K562 (cell line): ENCODE data around the gene AP3S2. TPM values are rescaled to one million over a fixed set of nuclear protein-coding genes. Genes with fewer than 3 reads are reported as not detected.

ENCODE experiments used
- EGR1 ChIP-seq: fragments of 450-650 bp; conservative IDR thresholded peaks from 2 replicates; pipeline ENCODE4 v1.6.1; 2017; ENCODE audit warnings: mild to moderate bottlenecking
- ELF2 ChIP-seq: fragments of 250-450 bp; sonication (Bioruptor Pico); IDR thresholded peaks from 2 replicates; pipeline ENCODE4 v1.5.0; 2021; ENCODE audit warnings: mild to moderate bottlenecking
- FOXA1 ChIP-seq: fragments of 450-650 bp; IDR thresholded peaks from 2 replicates; pipeline ENCODE4 v1.6.1; 2016; ENCODE audit warnings: mild to moderate bottlenecking, borderline replicate concordance
- FOXJ2 ChIP-seq: fragments of 200-800 bp; sonication (Bioruptor generic); IDR thresholded peaks from 2 replicates; pipeline ENCODE4 v1.6.1; 2016; ENCODE audit warnings: missing genetic modification characterization, missing compliant biosample characterization
- FOXK1 ChIP-seq: sonication (generic); formaldehyde crosslinking; IDR thresholded peaks from 2 replicates; pipeline ENCODE4 v1.8.0; 2022; ENCODE audit warnings: missing genetic modification reagents, mild to moderate bottlenecking, borderline replicate concordance
- HDAC8 ChIP-seq: fragments of 450-650 bp; IDR thresholded peaks from 2 replicates; pipeline ENCODE4 v1.6.1; 2016; ENCODE audit warnings: mild to moderate bottlenecking, missing genetic modification characterization, moderate library complexity, missing compliant biosample characterization
- KLF6 ChIP-seq: fragments of 250-450 bp; sonication (Bioruptor Pico); IDR thresholded peaks from 2 replicates; pipeline ENCODE4 v1.4.0; 2020; ENCODE audit warnings: mild to moderate bottlenecking, moderate library complexity, borderline replicate concordance
- MCM5 ChIP-seq: fragments of 450-650 bp; IDR thresholded peaks from 2 replicates; pipeline ENCODE4 v1.6.1; 2016; ENCODE audit warnings: low read depth
- MED1 ChIP-seq: sonication (generic); formaldehyde crosslinking; IDR thresholded peaks from 2 replicates; pipeline ENCODE4 v1.8.1; 2023; ENCODE audit warnings: missing genetic modification reagents, borderline replicate concordance
- MEF2D ChIP-seq: conservative IDR thresholded peaks from 2 replicates; pipeline ENCODE4 v1.6.1; 2016; ENCODE audit warnings: low read depth, missing genetic modification characterization, missing compliant biosample characterization
- NCOA2 ChIP-seq, 2 experiments: fragments of 450-650 bp; IDR thresholded peaks; 2 replicates each; pipeline ENCODE4 v1.6.1; 2018; ENCODE audit warnings: mild to moderate bottlenecking in 2 of 2, moderate library complexity in 1 of 2; ENCODE audit not compliant: partially characterized antibody in 2 of 2
- NFE2L1 ChIP-seq: fragments of 450-650 bp; IDR thresholded peaks from 2 replicates; pipeline ENCODE4 v1.6.1; 2016; ENCODE audit warnings: missing genetic modification characterization, low read depth, mild to moderate bottlenecking, missing compliant biosample characterization, moderate library complexity, borderline replicate concordance
- PHF21A ChIP-seq: fragments of 450-650 bp; IDR thresholded peaks from 2 replicates; pipeline ENCODE4 v1.6.1; 2017; ENCODE audit warnings: low read depth, borderline replicate concordance
- RFX5 ChIP-seq: IDR thresholded peaks from 2 replicates; pipeline ENCODE4 v1.6.1; 2011; ENCODE audit warnings: low read depth, mild to moderate bottlenecking, improper control_type of control experiment, low read length
- SOX6 ChIP-seq: fragments of 450-650 bp; IDR thresholded peaks from 2 replicates; pipeline ENCODE4 v1.6.1; 2014; ENCODE audit warnings: mild to moderate bottlenecking
- SUPT5H ChIP-seq: fragments of 450-650 bp; IDR thresholded peaks from 2 replicates; pipeline ENCODE4 v1.6.1; 2016
- ZBTB8A ChIP-seq: fragments of 450-650 bp; IDR thresholded peaks from 2 replicates; pipeline ENCODE4 v1.6.1; 2018; ENCODE audit warnings: mild to moderate bottlenecking, moderate library complexity; ENCODE audit not compliant: partially characterized antibody
- ZNF12 ChIP-seq: sonication (generic); formaldehyde crosslinking; IDR thresholded peaks from 2 replicates; pipeline ENCODE4 v1.4.0; 2020; ENCODE audit warnings: mild to moderate bottlenecking, missing genetic modification reagents
- ZNF143 ChIP-seq: sonication (generic); formaldehyde crosslinking; IDR thresholded peaks from 2 replicates; pipeline ENCODE4 v1.9.0; 2022; ENCODE audit warnings: mild to moderate bottlenecking, missing genetic modification reagents
- ZNF217 ChIP-seq: sonication (generic); formaldehyde crosslinking; IDR thresholded peaks from 2 replicates; pipeline ENCODE4 v1.8.0; 2022; ENCODE audit warnings: mild to moderate bottlenecking, missing genetic modification reagents
- ZNF766 ChIP-seq: fragments of 200-800 bp; sonication (Bioruptor generic); conservative IDR thresholded peaks from 2 replicates; pipeline ENCODE4 v1.6.1; 2016; ENCODE audit warnings: missing genetic modification characterization, missing compliant biosample characterization
- ZNF79 ChIP-seq: fragments of 250-450 bp; sonication (Bioruptor Pico); IDR thresholded peaks from 2 replicates; pipeline ENCODE4 v1.4.0; 2020; ENCODE audit warnings: low read depth, mild to moderate bottlenecking, moderate library complexity
- polyA plus RNA-seq, 8 experiments: library from polyadenylated mRNA; depleted of rRNA in 4 of 8; stranded (reverse) in 5 of 8; unstranded in 3 of 8; fragments of >200 nt; fragmentation: Nextera tagmentation in 2 of 8; fragmentation: Illumina TruSeq in 1 of 8; extraction: Ambion mirVana in 2 of 8; extraction: Trizol in 1 of 8; gene quantifications; 2 replicates each; pipeline versions ENCODE4 v1.2.1 to v1.2.3, GENCODE V29; 2011 to 2014; ENCODE audit warnings: inconsistent platforms in 1 of 8, missing spikeins in 1 of 8
- total RNA-seq, 7 experiments: library from RNA; depleted of rRNA in 6 of 7; stranded (reverse); fragments of >200 nt in 6 of 7; fragmentation: Illumina TruSeq in 2 of 7; extraction: Trizol in 2 of 7; gene quantifications; 2 replicates each; pipeline versions ENCODE4 v1.2.1 to v1.2.3, GENCODE V29; 2011 to 2021; ENCODE audit warnings: low replicate concordance in 1 of 7
- TF ChIP-seq, protein P1 (sequence below): sonication (generic); formaldehyde crosslinking; IDR thresholded peaks from 2 replicates; pipeline ENCODE4 v1.8.1; 2022; ENCODE audit warnings: missing genetic modification reagents
- TF ChIP-seq, protein P2 (sequence below): fragments of 450-650 bp; formaldehyde crosslinking; IDR thresholded peaks from 2 replicates; pipeline ENCODE4 v1.4.0; 2020; ENCODE audit warnings: mild to moderate bottlenecking
- TF ChIP-seq, protein P3 (sequence below): fragments of 250-450 bp; sonication (Bioruptor Pico); IDR thresholded peaks from 2 replicates; pipeline ENCODE4 v1.8.0; 2022; ENCODE audit warnings: moderate library complexity, mild to moderate bottlenecking, inconsistent platforms
- TF ChIP-seq, protein P4 (sequence below): fragments of 450-650 bp; IDR thresholded peaks from 2 replicates; pipeline ENCODE4 v1.6.1; 2016; ENCODE audit warnings: missing biosample characterization, missing genetic modification characterization

AP3S2 gene
- total and polyA plus RNA-seq, 9 of the 15 experiments (the other 6 are each of a cell fraction or from before 2014, with no cell fraction given), result 16.4 to 54.1 (median 37.4) TPM

DNA sequence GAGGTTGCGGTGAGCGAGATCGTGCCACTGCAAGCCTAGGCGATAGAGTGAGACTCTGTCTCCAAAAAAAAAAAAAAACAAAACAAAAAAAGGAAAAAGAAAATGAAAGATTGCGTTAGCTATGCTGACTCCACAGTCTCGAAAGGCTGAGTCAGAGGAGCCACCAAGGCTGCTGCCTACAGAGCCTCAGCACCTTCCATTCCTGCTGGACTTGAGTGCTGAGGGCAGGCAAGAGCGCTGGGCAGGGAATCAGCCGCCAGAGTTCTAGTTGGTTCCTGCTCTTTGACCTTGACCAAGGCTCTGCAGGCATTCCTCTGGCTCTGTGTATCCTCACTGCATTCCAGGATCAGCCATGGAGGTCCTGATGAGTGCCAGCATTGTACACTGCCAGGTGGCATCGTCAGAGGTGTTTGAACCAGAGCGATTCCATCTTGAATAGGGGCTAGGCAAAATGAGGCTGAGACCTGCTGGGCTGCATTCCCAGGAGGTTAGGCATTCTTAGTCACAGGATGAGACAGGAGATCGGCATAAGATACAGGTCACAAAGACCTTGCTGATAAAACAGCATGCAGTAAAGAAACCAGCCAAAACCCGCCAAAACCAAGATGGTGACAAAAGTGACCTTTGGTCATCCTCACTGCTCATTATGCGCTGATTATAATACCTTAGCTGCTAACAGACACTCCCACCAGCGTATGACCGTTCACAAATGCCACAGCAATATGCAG lies 111.7 kb downstream of the AP3S2 start (continued):
- TF ChIP-seq, protein P1, sequence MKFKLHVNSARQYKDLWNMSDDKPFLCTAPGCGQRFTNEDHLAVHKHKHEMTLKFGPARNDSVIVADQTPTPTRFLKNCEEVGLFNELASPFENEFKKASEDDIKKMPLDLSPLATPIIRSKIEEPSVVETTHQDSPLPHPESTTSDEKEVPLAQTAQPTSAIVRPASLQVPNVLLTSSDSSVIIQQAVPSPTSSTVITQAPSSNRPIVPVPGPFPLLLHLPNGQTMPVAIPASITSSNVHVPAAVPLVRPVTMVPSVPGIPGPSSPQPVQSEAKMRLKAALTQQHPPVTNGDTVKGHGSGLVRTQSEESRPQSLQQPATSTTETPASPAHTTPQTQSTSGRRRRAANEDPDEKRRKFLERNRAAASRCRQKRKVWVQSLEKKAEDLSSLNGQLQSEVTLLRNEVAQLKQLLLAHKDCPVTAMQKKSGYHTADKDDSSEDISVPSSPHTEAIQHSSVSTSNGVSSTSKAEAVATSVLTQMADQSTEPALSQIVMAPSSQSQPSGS, result no peak
- no peak for TF ChIP-seq FOXJ2 (tag)
- peak; percentile 99 for TF ChIP-seq KLF6 (CRISPR knock-in tag)
- peak; percentile 32; the same call in 1 of the 2 replicates for TF ChIP-seq SOX6
- peak; percentile 99 for TF ChIP-seq HDAC8 (tag)
- TF ChIP-seq MEF2D, result peak; percentile 99
- TF ChIP-seq ELF2, result peak; percentile 84
- TF ChIP-seq, protein P2, sequence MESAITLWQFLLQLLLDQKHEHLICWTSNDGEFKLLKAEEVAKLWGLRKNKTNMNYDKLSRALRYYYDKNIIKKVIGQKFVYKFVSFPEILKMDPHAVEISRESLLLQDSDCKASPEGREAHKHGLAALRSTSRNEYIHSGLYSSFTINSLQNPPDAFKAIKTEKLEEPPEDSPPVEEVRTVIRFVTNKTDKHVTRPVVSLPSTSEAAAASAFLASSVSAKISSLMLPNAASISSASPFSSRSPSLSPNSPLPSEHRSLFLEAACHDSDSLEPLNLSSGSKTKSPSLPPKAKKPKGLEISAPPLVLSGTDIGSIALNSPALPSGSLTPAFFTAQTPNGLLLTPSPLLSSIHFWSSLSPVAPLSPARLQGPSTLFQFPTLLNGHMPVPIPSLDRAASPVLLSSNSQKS, result peak; percentile 93
- no peak for TF ChIP-seq FOXK1 (CRISPR knock-in tag)
- TF ChIP-seq EGR1, result no peak
- TF ChIP-seq ZNF12 (CRISPR knock-in tag), result no peak
- TF ChIP-seq, protein P3, sequence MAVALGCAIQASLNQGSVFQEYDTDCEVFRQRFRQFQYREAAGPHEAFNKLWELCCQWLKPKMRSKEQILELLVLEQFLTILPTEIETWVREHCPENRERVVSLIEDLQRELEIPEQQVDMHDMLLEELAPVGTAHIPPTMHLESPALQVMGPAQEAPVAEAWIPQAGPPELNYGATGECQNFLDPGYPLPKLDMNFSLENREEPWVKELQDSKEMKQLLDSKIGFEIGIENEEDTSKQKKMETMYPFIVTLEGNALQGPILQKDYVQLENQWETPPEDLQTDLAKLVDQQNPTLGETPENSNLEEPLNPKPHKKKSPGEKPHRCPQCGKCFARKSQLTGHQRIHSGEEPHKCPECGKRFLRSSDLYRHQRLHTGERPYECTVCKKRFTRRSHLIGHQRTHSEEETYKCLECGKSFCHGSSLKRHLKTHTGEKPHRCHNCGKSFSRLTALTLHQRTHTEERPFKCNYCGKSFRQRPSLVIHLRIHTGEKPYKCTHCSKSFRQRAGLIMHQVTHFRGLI (CRISPR knock-in tag), result peak; percentile 98
- TF ChIP-seq RFX5, result no peak
- TF ChIP-seq, protein P4, sequence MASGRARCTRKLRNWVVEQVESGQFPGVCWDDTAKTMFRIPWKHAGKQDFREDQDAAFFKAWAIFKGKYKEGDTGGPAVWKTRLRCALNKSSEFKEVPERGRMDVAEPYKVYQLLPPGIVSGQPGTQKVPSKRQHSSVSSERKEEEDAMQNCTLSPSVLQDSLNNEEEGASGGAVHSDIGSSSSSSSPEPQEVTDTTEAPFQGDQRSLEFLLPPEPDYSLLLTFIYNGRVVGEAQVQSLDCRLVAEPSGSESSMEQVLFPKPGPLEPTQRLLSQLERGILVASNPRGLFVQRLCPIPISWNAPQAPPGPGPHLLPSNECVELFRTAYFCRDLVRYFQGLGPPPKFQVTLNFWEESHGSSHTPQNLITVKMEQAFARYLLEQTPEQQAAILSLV, result peak; percentile 99
- peak; percentile 99 for TF ChIP-seq ZNF766 (CRISPR knock-in tag)
- TF ChIP-seq MCM5, result no peak
- TF ChIP-seq NCOA2 (IDR thresholded peaks at IDR 0.05; ENCODE audit: partially characterized antibody in 2 of 2), result no peak
- TF ChIP-seq NFE2L1, result peak; percentile 67
- no peak for TF ChIP-seq FOXA1
- TF ChIP-seq MED1, result no peak
- TF ChIP-seq ZBTB8A, result no peak
- no peak for TF ChIP-seq SUPT5H
- no peak for TF ChIP-seq ZNF217 (CRISPR knock-in tag)
- TF ChIP-seq PHF21A, result no peak
- no peak for TF ChIP-seq ZNF143 (CRISPR knock-in tag)
- peak; percentile 94 for TF ChIP-seq ZNF79
